A549 (cell line): ENCODE measurements around the gene NDUFB11. TPM values are rescaled to one million over a fixed set of nuclear protein-coding genes. Genes with fewer than 3 reads are reported as not detected.

Experiments
- ATAC-seq, 2 experiments: fragments of 200-7000 bp in 1 of 2; fragments of >200 bp in 1 of 2; cut with Nextera tagmentation in 1 of 2; cut with Tn5 transposase in 1 of 2; 3 replicates each; pipeline versions ENCODE4 v1.8.0 to v1.9.1; 2018 to 2020; ENCODE audit warnings: mild to moderate bottlenecking in 1 of 2, moderate library complexity in 1 of 2
- CTCF ChIA-PET: fragments of 300-600 bp; sonication (Branson Sonifier 250); formaldehyde crosslinking; extraction: SDS; loops from one replicate; lab custom pipeline; 2021; ENCODE audit warnings: antibody characterized with exemption, inconsistent platforms; lab: Yijun Ruan, JAX
- POLR2A ChIA-PET: fragments of 350-600 bp; formaldehyde crosslinking; extraction: SDS; loops from one replicate; lab custom pipeline; 2021; ENCODE audit warnings: antibody characterized with exemption, inconsistent platforms; lab: Yijun Ruan, JAX
- DNase-seq, 2 experiments: peaks; one replicate each; pipeline versions ENCODE4 v3.0.0 to v3.0.0-alpha.2; 2011 to 2016; ENCODE audit warnings: low read depth in 1 of 2, low spot score in 1 of 2
- FAIRE-seq: peaks from 2 replicates; lab custom pipeline; 2011; peaks lifted over from hg19 to GRCh38; lab: Jason Lieb, UNC
- H3K27ac ChIP-seq, 2 experiments: fragments of >200 bp; sonication (Bioruptor Twin); formaldehyde crosslinking; 3 replicates each; pipeline ENCODE4 v1.5.1; 2016 to 2017
- H3K4me1 ChIP-seq: fragments of >200 bp; sonication (Bioruptor Twin); formaldehyde crosslinking; 3 replicates; pipeline ENCODE4 v1.6.1; 2016
- H3K4me2 ChIP-seq: fragments of >200 bp; sonication (Bioruptor Twin); formaldehyde crosslinking; 3 replicates; pipeline ENCODE4 v1.6.1; 2016
- H3K4me3 ChIP-seq: fragments of >200 bp; sonication (Bioruptor Twin); formaldehyde crosslinking; 3 replicates; pipeline ENCODE4 v1.5.1; 2016
- H3K9me3 ChIP-seq: fragments of >200 bp; sonication (Bioruptor Twin); formaldehyde crosslinking; 3 replicates; pipeline ENCODE4 v1.6.1; 2016
- BHLHE40 ChIP-seq: IDR thresholded peaks from 2 replicates; pipeline ENCODE4 v1.6.1; 2012; ENCODE audit warnings: low read depth, low read length, inconsistent platforms
- CBX2 ChIP-seq: fragments of 200-600 bp; sonication (generic); IDR thresholded peaks from 2 replicates; pipeline ENCODE4 v1.6.1; 2016; ENCODE audit warnings: low read depth, mild to moderate bottlenecking, borderline replicate concordance
- CBX8 ChIP-seq: fragments of 200-600 bp; sonication (generic); IDR thresholded peaks from 2 replicates; pipeline ENCODE4 v1.6.1; 2016
- CHD4 ChIP-seq: fragments of 200-600 bp; sonication (generic); IDR thresholded peaks from 2 replicates; pipeline ENCODE4 v1.6.1; 2016; ENCODE audit warnings: antibody characterized with exemption, mild to moderate bottlenecking, borderline replicate concordance
- CTCF ChIP-seq: fragments of >200 bp; sonication (Bioruptor Twin); formaldehyde crosslinking; IDR thresholded peaks from 3 replicates; pipeline ENCODE4 v1.5.1; 2016
- E2F6 ChIP-seq: IDR thresholded peaks from 2 replicates; pipeline ENCODE4 v1.6.1; 2012; ENCODE audit warnings: low read depth, borderline replicate concordance
- EHF ChIP-seq: fragments of 250-450 bp; sonication (Bioruptor Pico); IDR thresholded peaks from 2 replicates; pipeline ENCODE4 v1.5.0; 2020; ENCODE audit warnings: mild to moderate bottlenecking
- ESRRA ChIP-seq: fragments of 150-350 bp; IDR thresholded peaks from 2 replicates; pipeline ENCODE4 v1.6.1; 2014; ENCODE audit warnings: mild to moderate bottlenecking, low read length, borderline replicate concordance
- FOSB ChIP-seq: fragments of 250-450 bp; sonication (Bioruptor Pico); IDR thresholded peaks from 2 replicates; pipeline ENCODE4 v1.5.0; 2020; ENCODE audit warnings: mild to moderate bottlenecking, moderate library complexity
- GATA3 ChIP-seq: IDR thresholded peaks from 2 replicates; pipeline ENCODE4 v1.6.1; 2012; ENCODE audit warnings: borderline replicate concordance
- HES2 ChIP-seq: fragments of >200 bp; sonication (Bioruptor Twin); formaldehyde crosslinking; IDR thresholded peaks from 2 replicates; pipeline ENCODE4 v1.6.1; 2016
- HEYL ChIP-seq: fragments of 250-450 bp; sonication (Bioruptor Pico); IDR thresholded peaks from 2 replicates; pipeline ENCODE4 v1.8.0; 2021; ENCODE audit warnings: mild to moderate bottlenecking, moderate library complexity
- HOXB13 ChIP-seq: fragments of 250-450 bp; sonication (Bioruptor Pico); IDR thresholded peaks from 2 replicates; pipeline ENCODE4 v1.5.0; 2020; ENCODE audit warnings: low read depth, mild to moderate bottlenecking, moderate library complexity
- JUN ChIP-seq, 2 experiments: fragments of >200 bp; sonication (Bioruptor Twin); formaldehyde crosslinking; IDR thresholded peaks; 2 replicates in 1 of 2; 3 replicates in 1 of 2; pipeline ENCODE4 v1.6.1; 2016 to 2017
- JUNB ChIP-seq: fragments of >200 bp; sonication (Bioruptor Twin); formaldehyde crosslinking; IDR thresholded peaks from 2 replicates; pipeline ENCODE4 v1.6.1; 2016
- MAFK ChIP-seq: fragments of 450-650 bp; IDR thresholded peaks from 2 replicates; pipeline ENCODE4 v1.6.1; 2014; ENCODE audit not compliant: partially characterized antibody
- MYC ChIP-seq: IDR thresholded peaks from 2 replicates; pipeline ENCODE4 v1.6.1; 2012; ENCODE audit warnings: mild to moderate bottlenecking, inconsistent platforms, low read length, improper control_type of control experiment, borderline replicate concordance
- NPAS2 ChIP-seq: fragments of 250-450 bp; sonication (Bioruptor Pico); IDR thresholded peaks from 2 replicates; pipeline ENCODE4 v1.8.0; 2022; ENCODE audit warnings: mild to moderate bottlenecking, moderate library complexity, borderline replicate concordance
- PHF8 ChIP-seq: fragments of 200-600 bp; sonication (generic); IDR thresholded peaks from 2 replicates; pipeline ENCODE4 v1.6.1; 2016; ENCODE audit warnings: low read depth, mild to moderate bottlenecking, antibody characterized with exemption, moderate library complexity, borderline replicate concordance
- POLR2A ChIP-seq: IDR thresholded peaks from 2 replicates; pipeline ENCODE4 v1.6.1; 2012; ENCODE audit warnings: mild to moderate bottlenecking, low read length
- RAD21 ChIP-seq, 2 experiments: fragments of >200 bp in 1 of 2; sonication (Bioruptor Twin) in 1 of 2; formaldehyde crosslinking in 1 of 2; IDR thresholded peaks in 1 of 2; conservative IDR thresholded peaks in 1 of 2; 2 replicates in 1 of 2; 3 replicates in 1 of 2; pipeline ENCODE4 v1.6.1; 2012 to 2018; ENCODE audit warnings: inconsistent platforms in 1 of 2
- RARB ChIP-seq: fragments of 250-450 bp; sonication (Bioruptor Pico); IDR thresholded peaks from 2 replicates; pipeline ENCODE4 v1.8.0; 2021; ENCODE audit warnings: mild to moderate bottlenecking, moderate library complexity
- RCOR1 ChIP-seq: fragments of 150-350 bp; IDR thresholded peaks from 2 replicates; pipeline ENCODE4 v1.6.1; 2014; ENCODE audit warnings: antibody characterized with exemption, low read length, low read depth
- RFX5 ChIP-seq: fragments of 450-650 bp; IDR thresholded peaks from 2 replicates; pipeline ENCODE4 v1.7.1; 2014; ENCODE audit warnings: antibody characterized with exemption, mild to moderate bottlenecking, moderate library complexity
- RNF2 ChIP-seq: fragments of 200-600 bp; sonication (generic); IDR thresholded peaks from 2 replicates; pipeline ENCODE4 v1.6.1; 2016; ENCODE audit warnings: low read depth, mild to moderate bottlenecking, antibody characterized with exemption, moderate library complexity, borderline replicate concordance
- SMC3 ChIP-seq: fragments of >200 bp; sonication (Bioruptor Twin); formaldehyde crosslinking; IDR thresholded peaks from 3 replicates; pipeline ENCODE4 v1.6.1; 2018; ENCODE audit warnings: inconsistent platforms
- SREBF2 ChIP-seq: fragments of 450-650 bp; IDR thresholded peaks from 2 replicates; pipeline ENCODE4 v1.6.1; 2014; ENCODE audit warnings: mild to moderate bottlenecking, moderate library complexity
- TP53 ChIP-seq: fragments of 250-450 bp; sonication (Bioruptor Pico); IDR thresholded peaks from 2 replicates; pipeline ENCODE4 v1.5.0; 2021; ENCODE audit warnings: mild to moderate bottlenecking, moderate library complexity
- ZC3H11A ChIP-seq: fragments of 450-650 bp; IDR thresholded peaks from 2 replicates; pipeline ENCODE4 v1.6.1; 2014; ENCODE audit warnings: antibody characterized with exemption, mild to moderate bottlenecking
- ZNF302 ChIP-seq: fragments of 250-450 bp; sonication (Bioruptor Pico); IDR thresholded peaks from 2 replicates; pipeline ENCODE4 v1.9.0; 2021; ENCODE audit warnings: inconsistent platforms, mild to moderate bottlenecking, moderate library complexity
- WGBS: methylation state at CpG from one replicate; pipeline ENCODE4 v1.1.6; 2017; ENCODE audit errors: missing lambda C conversion rate; 5-methylcytosine and 5-hydroxymethylcytosine counted together
- polyA plus RNA-seq, 4 experiments: library from polyadenylated mRNA; depleted of rRNA in 3 of 4; stranded (reverse); fragments of >200 nt; fragmentation: RNase III in 1 of 4; extraction: RNeasy Plus Mini Kit Qiagen cat#74134 plus additional on column Dnase treatment in 1 of 4; gene quantifications; 2 replicates in 3 of 4; 3 replicates in 1 of 4; pipeline ENCODE4 v1.2.3, GENCODE V29; 2011 to 2017
- TF ChIP-seq, protein P1 (sequence below): IDR thresholded peaks from 2 replicates; pipeline ENCODE4 v1.6.1; 2012
- TF ChIP-seq, protein P2 (sequence below): fragments of 250-450 bp; sonication (Bioruptor Pico); IDR thresholded peaks from 2 replicates; pipeline ENCODE4 v1.5.0; 2021; ENCODE audit warnings: mild to moderate bottlenecking, moderate library complexity, borderline replicate concordance

NDUFB11 gene
- polyA plus RNA-seq, 2 of the 4 experiments (the other 2 are of a cell fraction): 84.5 to 147 TPM

DNA sequence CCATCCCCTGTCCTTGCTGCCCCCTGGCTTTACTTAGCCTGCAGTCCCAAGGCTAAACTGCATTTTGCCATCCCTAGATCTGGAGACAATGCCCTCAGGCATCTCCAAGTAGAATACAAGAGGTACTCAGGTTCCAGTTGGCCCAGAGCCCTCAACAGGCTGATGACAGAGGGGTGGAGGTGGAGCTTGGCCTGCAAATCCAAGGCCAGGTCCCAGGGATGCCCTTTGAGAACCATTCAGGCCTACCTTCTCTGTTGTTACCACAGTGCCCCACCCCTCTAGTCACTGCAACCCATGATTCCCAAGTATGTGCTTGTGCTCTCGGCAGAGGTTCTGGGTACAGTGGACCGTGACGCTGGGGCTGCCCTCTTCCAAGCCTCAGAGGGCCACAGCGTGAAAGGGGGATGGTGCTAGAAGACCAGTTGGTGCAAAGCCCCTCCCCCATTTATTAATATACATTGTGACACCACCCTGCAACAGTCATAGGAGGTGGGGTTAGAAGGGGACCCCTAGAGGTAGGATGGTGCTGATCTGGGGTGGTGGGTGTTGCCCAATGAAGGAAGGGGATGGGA lies 42.7 kb upstream of the NDUFB11 start (continued):
- TF ChIP-seq, protein P1, sequence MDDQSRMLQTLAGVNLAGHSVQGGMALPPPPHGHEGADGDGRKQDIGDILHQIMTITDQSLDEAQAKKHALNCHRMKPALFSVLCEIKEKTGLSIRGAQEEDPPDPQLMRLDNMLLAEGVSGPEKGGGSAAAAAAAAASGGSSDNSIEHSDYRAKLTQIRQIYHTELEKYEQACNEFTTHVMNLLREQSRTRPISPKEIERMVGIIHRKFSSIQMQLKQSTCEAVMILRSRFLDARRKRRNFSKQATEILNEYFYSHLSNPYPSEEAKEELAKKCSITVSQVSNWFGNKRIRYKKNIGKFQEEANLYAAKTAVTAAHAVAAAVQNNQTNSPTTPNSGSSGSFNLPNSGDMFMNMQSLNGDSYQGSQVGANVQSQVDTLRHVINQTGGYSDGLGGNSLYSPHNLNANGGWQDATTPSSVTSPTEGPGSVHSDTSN: no peak
- TF ChIP-seq MYC (no peak), SREBF2 (no peak), BHLHE40 (no peak), HEYL (no peak), CBX8 (no peak)

DNA sequence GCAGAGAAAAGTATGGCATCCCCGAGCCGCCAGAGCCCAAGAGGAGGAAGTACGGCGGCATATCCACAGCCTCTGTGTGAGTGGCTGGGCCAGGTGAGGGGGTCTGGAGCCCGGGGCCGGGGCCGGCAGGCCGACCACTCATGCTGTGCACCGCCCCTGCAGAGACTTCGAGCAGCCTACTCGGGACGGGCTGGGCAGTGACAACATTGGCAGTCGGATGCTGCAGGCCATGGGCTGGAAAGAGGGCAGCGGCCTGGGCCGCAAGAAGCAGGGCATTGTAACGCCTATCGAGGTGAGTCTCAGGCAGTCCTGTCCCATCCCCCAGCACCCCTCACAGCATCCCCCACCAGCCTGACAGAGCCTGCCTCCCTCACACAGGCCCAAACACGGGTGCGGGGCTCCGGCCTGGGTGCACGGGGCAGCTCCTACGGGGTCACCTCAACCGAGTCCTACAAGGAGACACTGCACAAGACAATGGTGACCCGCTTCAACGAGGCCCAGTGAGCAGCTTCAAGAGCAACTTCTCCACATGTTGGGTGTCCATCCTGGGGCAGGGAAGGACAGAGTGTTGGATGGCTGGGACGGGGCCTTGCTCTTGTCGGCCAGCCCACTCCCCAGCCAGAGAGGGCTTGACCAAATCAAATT lies 41.7 kb upstream of the NDUFB11 start:
- no peaks in the 10 kb centered on the region for H3K4me1 ChIP-seq
- H3K4me3 ChIP-seq: no peak overlapping the region
- FAIRE-seq: no peak
- CTCF ChIA-PET: interaction anchor here (1.3 to 1.6 kb wide), 2 partner anchors 337 kb away, joined by 3 read pairs; no protein-coding TSS in a partner anchor
- no peaks in the 10 kb centered on the region for H3K9me3 ChIP-seq
- no peak for ATAC-seq
- TF ChIP-seq TP53 (CRISPR knock-in tag): no peak
- no peak for TF ChIP-seq ZNF302
- no peak for TF ChIP-seq SMC3
- no peak for TF ChIP-seq GATA3
- no peak for TF ChIP-seq CTCF
- no peak for TF ChIP-seq JUNB
- TF ChIP-seq HES2: no peak
- TF ChIP-seq RARB (CRISPR knock-in tag): no peak
- no peak for TF ChIP-seq FOSB (CRISPR knock-in tag)
- no peak for TF ChIP-seq HOXB13 (CRISPR knock-in tag)
- no peak for TF ChIP-seq ZC3H11A
- TF ChIP-seq JUN (IDR thresholded peaks at IDR 0.05): no peak
- no peak for TF ChIP-seq PHF8
- no peak for TF ChIP-seq RFX5
- WGBS: 89% methylated on average over 19 of the region's 27 CpGs
- DNase-seq: no peak
- POLR2A ChIA-PET: no interaction called here
- no peak overlapping the region for H3K27ac ChIP-seq
- no peak overlapping the region for H3K4me2 ChIP-seq

DNA sequence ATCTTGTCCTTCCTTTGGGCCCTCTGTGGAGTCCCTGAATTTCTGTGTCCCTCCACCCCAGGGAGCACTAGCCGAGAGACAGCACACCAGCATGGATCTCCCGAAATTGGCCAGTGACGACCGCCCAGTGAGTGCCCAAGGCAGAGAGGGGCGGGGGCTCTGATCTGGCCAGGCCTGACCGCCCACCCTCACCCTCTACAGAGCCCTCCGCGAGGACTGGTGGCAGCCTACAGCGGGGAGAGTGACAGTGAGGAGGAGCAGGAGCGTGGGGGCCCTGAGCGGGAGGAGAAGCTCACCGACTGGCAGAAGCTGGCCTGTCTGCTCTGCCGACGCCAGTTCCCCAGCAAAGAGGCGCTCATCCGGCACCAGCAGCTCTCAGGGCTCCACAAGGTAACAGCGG lies 40.7 kb upstream of the NDUFB11 start:
- ChIA-PET CTCF (interaction anchor here (0.7 to 1.6 kb wide), 2 partner anchors 9 to 338 kb away, joined by 3 read pairs; no protein-coding TSS in a partner anchor), POLR2A (no interaction called here)
- H3K4me2 ChIP-seq: no peak overlapping the region
- no peak overlapping the region for H3K4me3 ChIP-seq
- 93% methylated on average over 12 of the region's 17 CpGs for WGBS
- no peak for ATAC-seq
- TF ChIP-seq E2F6 (no peak), MAFK (no peak), TP53 (CRISPR knock-in tag) (no peak), RCOR1 (no peak), JUN (IDR thresholded peaks at IDR 0.05) (no peak), POLR2A (no peak), RNF2 (no peak), CBX2 (no peak), ESRRA (no peak), NPAS2 (CRISPR knock-in tag) (no peak), RAD21 (conservative IDR thresholded peaks at IDR 0.05 in 1 of 2, IDR thresholded peaks at IDR 0.05 in 1 of 2) (no peak), EHF (no peak), GATA3 (no peak), CHD4 (no peak)
- TF ChIP-seq, protein P2, sequence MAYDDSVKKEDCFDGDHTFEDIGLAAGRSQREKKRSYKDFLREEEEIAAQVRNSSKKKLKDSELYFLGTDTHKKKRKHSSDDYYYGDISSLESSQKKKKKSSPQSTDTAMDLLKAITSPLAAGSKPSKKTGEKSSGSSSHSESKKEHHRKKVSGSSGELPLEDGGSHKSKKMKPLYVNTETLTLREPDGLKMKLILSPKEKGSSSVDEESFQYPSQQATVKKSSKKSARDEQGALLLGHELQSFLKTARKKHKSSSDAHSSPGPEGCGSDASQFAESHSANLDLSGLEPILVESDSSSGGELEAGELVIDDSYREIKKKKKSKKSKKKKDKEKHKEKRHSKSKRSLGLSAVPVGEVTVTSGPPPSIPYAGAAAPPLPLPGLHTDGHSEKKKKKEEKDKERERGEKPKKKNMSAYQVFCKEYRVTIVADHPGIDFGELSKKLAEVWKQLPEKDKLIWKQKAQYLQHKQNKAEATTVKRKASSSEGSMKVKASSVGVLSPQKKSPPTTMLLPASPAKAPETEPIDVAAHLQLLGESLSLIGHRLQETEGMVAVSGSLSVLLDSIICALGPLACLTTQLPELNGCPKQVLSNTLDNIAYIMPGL (CRISPR knock-in tag): no peak
- TF ChIP-seq, all 56 proteins: peak for 0
- DNase-seq (no peak), FAIRE-seq (no peak)
- Histone ChIP-seq H3K9me3 (no peaks in the 10 kb centered on the region), H3K27ac (no peak overlapping the region), H3K4me1 (no peaks in the 10 kb centered on the region)
